OCI-LY7 (cell line): Measurements from ENCODE around the gene OLFML3. TPM values are rescaled to one million over a fixed set of nuclear protein-coding genes. Genes with fewer than 3 reads are reported as not detected.

Experiments
- BruUV-seq: library from RNA; stranded (reverse); fragments of 400-500 nt; replicated peaks from 2 replicates; lab custom pipeline; 2021; lab: Mats Ljungman, UMichigan
- CTCF ChIA-PET: fragments of 300-600 bp; sonication (Branson Sonifier 250); formaldehyde crosslinking; loops from one replicate; lab custom pipeline; 2022; ENCODE audit warnings: antibody characterized with exemption; ENCODE audit not compliant: unreplicated experiment; lab: Charles Lee
- POLR2A ChIA-PET: fragments of 300-600 bp; sonication (Branson Sonifier 250); formaldehyde crosslinking; loops from one replicate; lab custom pipeline; 2022; ENCODE audit warnings: antibody characterized with exemption; lab: Charles Lee
- DNase-seq: peaks from one replicate; pipeline ENCODE4 v3.0.0-alpha.2; 2015; ENCODE audit warnings: low spot score
- H2AFZ ChIP-seq: fragments of 200-600 bp; sonication (generic), shearing (Covaris generic); 2 replicates; pipeline ENCODE4 v1.6.1; 2014; ENCODE audit warnings: mild to moderate bottlenecking, antibody characterized with exemption, low read length, moderate library complexity
- H3K27ac ChIP-seq: fragments of 200-600 bp; sonication (generic); 2 replicates; pipeline ENCODE4 v1.5.1; 2014; ENCODE audit warnings: mixed run types, low read depth, mild to moderate bottlenecking, moderate library complexity, low read length, inconsistent platforms; ENCODE audit not compliant: poor library complexity, severe bottlenecking
- H3K36me3 ChIP-seq: fragments of 200-600 bp; sonication (generic); 2 replicates; pipeline ENCODE4 v1.6.1; 2014; ENCODE audit warnings: mild to moderate bottlenecking, antibody characterized with exemption, low read length, moderate library complexity, mixed read lengths; ENCODE audit not compliant: insufficient read depth
- H3K4me1 ChIP-seq: fragments of 200-600 bp; sonication (generic); 2 replicates; pipeline ENCODE4 v1.5.1; 2014; ENCODE audit warnings: mild to moderate bottlenecking, low read length; ENCODE audit not compliant: insufficient read depth, poor library complexity, severe bottlenecking
- H3K4me2 ChIP-seq: fragments of 200-600 bp; sonication (generic); 2 replicates; pipeline ENCODE4 v1.6.1; 2014; ENCODE audit warnings: mild to moderate bottlenecking, low read length
- H3K4me3 ChIP-seq: fragments of 200-600 bp; sonication (generic); 2 replicates; pipeline ENCODE4 v1.5.1; 2014; ENCODE audit warnings: mild to moderate bottlenecking, low read depth, low read length; ENCODE audit not compliant: poor library complexity, severe bottlenecking
- H3K79me2 ChIP-seq: fragments of 200-600 bp; sonication (generic); 2 replicates; pipeline ENCODE4 v1.6.1; 2016; ENCODE audit warnings: low read depth, mild to moderate bottlenecking, low read length, moderate library complexity, mixed read lengths; ENCODE audit not compliant: insufficient read depth
- H3K9me2 ChIP-seq: fragments of 200-600 bp; sonication (generic); 2 replicates; pipeline ENCODE4 v1.6.1; 2016; ENCODE audit warnings: mild to moderate bottlenecking, low read length, mixed read lengths; ENCODE audit not compliant: insufficient read depth
- H3K9me3 ChIP-seq: fragments of 200-600 bp; sonication (generic); 2 replicates; pipeline ENCODE4 v1.6.1; 2014; ENCODE audit warnings: mild to moderate bottlenecking, mixed run types, low read length, mixed read lengths
- H4K20me1 ChIP-seq: fragments of 200-600 bp; sonication (generic); 2 replicates; pipeline ENCODE4 v1.6.1; 2014; ENCODE audit warnings: mild to moderate bottlenecking, antibody characterized with exemption, low read length, moderate library complexity, mixed read lengths; ENCODE audit not compliant: insufficient read depth
- CTCF ChIP-seq: fragments of 200-600 bp; sonication (generic); conservative IDR thresholded peaks from 2 replicates; pipeline ENCODE4 v1.5.1; 2014; ENCODE audit warnings: mild to moderate bottlenecking, antibody characterized with exemption, low read length, moderate library complexity, mixed read lengths
- EZH2phosphoT487 ChIP-seq: fragments of 200-600 bp; sonication (generic); IDR thresholded peaks from 2 replicates; pipeline ENCODE4 v1.6.1; 2018; ENCODE audit warnings: low read depth, borderline replicate concordance, mild to moderate bottlenecking, mixed run types, antibody characterized with exemption, low read length, moderate library complexity, mixed read lengths
- intact Hi-C: fragments of 100-400 bp; cut with micrococcal nuclease; formaldehyde crosslinking; loops from one replicate; pipeline ENCODE4 v1.10.0; 2022; ENCODE audit not compliant: unreplicated experiment
- total RNA-seq, 2 experiments: library from RNA; depleted of rRNA in 1 of 2; stranded (reverse); fragments of >200 nt in 1 of 2; shearing (Covaris generic) in 1 of 2; gene quantifications; 2 replicates each; pipeline ENCODE4 v1.2.3, GENCODE V29; 2014 to 2022

OLFML3 gene
- total RNA-seq, 2 experiments from 2014 or later: 0.34 to 0.44 TPM

- Histone ChIP-seq H3K27ac (no peak overlapping the region), H3K79me2 (no peaks in the 10 kb centered on the region), H3K4me2 (no peak overlapping the region), H3K4me1 (no peaks in the 10 kb centered on the region), H3K4me3 (no peak overlapping the region), H3K9me3 (no peaks in the 10 kb centered on the region), H2AFZ (no peak overlapping the region), H4K20me1 (no peaks in the 10 kb centered on the region), H3K36me3 (no peaks in the 10 kb centered on the region), H3K9me2 (no peaks in the 10 kb centered on the region)
- BruUV-seq: no TSS peak
- no peak for DNase-seq
- ChIA-PET CTCF (no interaction called here), POLR2A (interaction anchor here (0.5 to 1.2 kb wide), 2 partner anchors 9 to 560 kb away, joined by 4 read pairs; no protein-coding TSS in a partner anchor)
- intact Hi-C loops: no loop called here
- TF ChIP-seq CTCF (no peak), EZH2phosphoT487 (no peak)
These were observed 29.7 kb downstream of the OLFML3 start for GRCh38 chr1:114008993-114009392.

- H3K4me2 ChIP-seq: no peak overlapping the region
- H3K9me3 ChIP-seq: no peaks in the 10 kb centered on the region
- no peaks in the 10 kb centered on the region for H3K4me1 ChIP-seq
- H3K4me3 ChIP-seq: no peak overlapping the region
- no peak overlapping the region for H3K27ac ChIP-seq
- intact Hi-C loops: no loop called here
- TF ChIP-seq EZH2phosphoT487 (no peak), CTCF (no peak)
- ChIA-PET POLR2A (interaction anchor here (0.5 to 1.2 kb wide), 4 partner anchors 9 to 559 kb away, joined by 3 to 4 read pairs (median 4); no protein-coding TSS in a partner anchor), CTCF (no interaction called here)
- no TSS peak for BruUV-seq
- no peak overlapping the region for H2AFZ ChIP-seq
- no peaks in the 10 kb centered on the region for H4K20me1 ChIP-seq
- no peak for DNase-seq
- H3K36me3 ChIP-seq: no peaks in the 10 kb centered on the region
- H3K9me2 ChIP-seq: no peaks in the 10 kb centered on the region
- H3K79me2 ChIP-seq: no peaks in the 10 kb centered on the region
These were observed 30.1 kb downstream of the OLFML3 start for GRCh38 chr1:114009393-114009792.

- no peaks in the 10 kb centered on the region for H4K20me1 ChIP-seq
- no peak overlapping the region for H3K4me3 ChIP-seq
- TF ChIP-seq CTCF: no peak
- no peak for TF ChIP-seq EZH2phosphoT487
- no peaks in the 10 kb centered on the region for H3K4me1 ChIP-seq
- no TSS peak for BruUV-seq
- no peak overlapping the region for H3K4me2 ChIP-seq
- no peaks in the 10 kb centered on the region for H3K36me3 ChIP-seq
- H3K27ac ChIP-seq: no peak overlapping the region
- DNase-seq: no peak
- H3K79me2 ChIP-seq: no peaks in the 10 kb centered on the region
- H3K9me2 ChIP-seq: no peaks in the 10 kb centered on the region
- H3K9me3 ChIP-seq: no peaks in the 10 kb centered on the region
- no peak overlapping the region for H2AFZ ChIP-seq
- POLR2A ChIA-PET: interaction anchor here (0.6 to 1.1 kb wide), 4 partner anchors 295 to 1253 kb away, joined by 3 to 5 read pairs (median 4); no protein-coding TSS in a partner anchor
- intact Hi-C loops: no loop called here
- CTCF ChIA-PET: no interaction called here
These were observed 31.3 kb downstream of the OLFML3 start for GRCh38 chr1:114010433-114011184.
